K562 (cell line): ENCODE results near the gene ST6GALNAC6. TPM values are rescaled to one million over a fixed set of nuclear protein-coding genes. Genes with fewer than 3 reads are reported as not detected.
A peak's percentile ranks its signal among the peaks of the same experiment; 100 is the strongest.

Source experiments
- KLF16 ChIP-seq: IDR thresholded peaks from 2 replicates; pipeline ENCODE4 v1.6.1; 2016; ENCODE audit warnings: antibody characterized with exemption
- MAZ ChIP-seq, 2 experiments: fragments of 450-650 bp in 1 of 2; sonication (generic) in 1 of 2; formaldehyde crosslinking; IDR thresholded peaks in 1 of 2; conservative IDR thresholded peaks in 1 of 2; 2 replicates each; pipeline versions ENCODE4 v1.4.0 to v1.5.0; 2020; ENCODE audit warnings: mild to moderate bottlenecking in 1 of 2, missing genetic modification reagents in 1 of 2
- POLR2AphosphoS5 ChIP-seq: IDR thresholded peaks from 2 replicates; pipeline ENCODE4 v1.6.1; 2011; ENCODE audit warnings: mild to moderate bottlenecking, low read depth, low read length, moderate library complexity; ENCODE audit not compliant: control insufficient read depth, insufficient read depth
- RFX7 ChIP-seq: fragments of 250-450 bp; sonication (Bioruptor Pico); IDR thresholded peaks from 2 replicates; pipeline ENCODE4 v1.5.1; 2021; ENCODE audit warnings: mild to moderate bottlenecking
- SMAD3 ChIP-seq: fragments of 450-650 bp; formaldehyde crosslinking; conservative IDR thresholded peaks from 2 replicates; pipeline ENCODE4 v1.4.0; 2020; ENCODE audit warnings: mild to moderate bottlenecking
- SMARCA5 ChIP-seq: fragments of 450-650 bp; IDR thresholded peaks from 2 replicates; pipeline ENCODE4 v1.6.1; 2016
- TCF7L2 ChIP-seq: fragments of 150-350 bp; IDR thresholded peaks from 2 replicates; pipeline ENCODE4 v1.6.1; 2016; ENCODE audit warnings: low read depth, mild to moderate bottlenecking, low read length, moderate library complexity
- polyA plus RNA-seq, 8 experiments: library from polyadenylated mRNA; depleted of rRNA in 4 of 8; stranded (reverse) in 5 of 8; unstranded in 3 of 8; fragments of >200 nt; fragmentation: Nextera tagmentation in 2 of 8; fragmentation: Illumina TruSeq in 1 of 8; extraction: Ambion mirVana in 2 of 8; extraction: Trizol in 1 of 8; gene quantifications; 2 replicates each; pipeline versions ENCODE4 v1.2.1 to v1.2.3, GENCODE V29; 2011 to 2014; ENCODE audit warnings: inconsistent platforms in 1 of 8, missing spikeins in 1 of 8
- total RNA-seq, 7 experiments: library from RNA; depleted of rRNA in 6 of 7; stranded (reverse); fragments of >200 nt in 6 of 7; fragmentation: Illumina TruSeq in 2 of 7; extraction: Trizol in 2 of 7; gene quantifications; 2 replicates each; pipeline versions ENCODE4 v1.2.1 to v1.2.3, GENCODE V29; 2011 to 2021; ENCODE audit warnings: low replicate concordance in 1 of 7
- TF ChIP-seq, protein P1 (sequence below): sonication (generic); formaldehyde crosslinking; IDR thresholded peaks from 2 replicates; pipeline ENCODE4 v1.8.0; 2022; ENCODE audit warnings: mild to moderate bottlenecking, missing genetic modification reagents, borderline replicate concordance
- TF ChIP-seq, protein P2 (sequence below), 2 experiments: fragments of 150-350 bp in 1 of 2; IDR thresholded peaks; 2 replicates each; pipeline ENCODE4 v1.6.1; 2012 to 2016; ENCODE audit warnings: low read depth in 2 of 2, low read length in 2 of 2, mild to moderate bottlenecking in 1 of 2, moderate library complexity in 1 of 2
- TF ChIP-seq, protein P3 (sequence below): fragments of 250-450 bp; sonication (Bioruptor Pico); IDR thresholded peaks from 2 replicates; pipeline ENCODE4 v1.4.0; 2020
- TF ChIP-seq, protein P4 (sequence below): fragments of 200-800 bp; sonication (Bioruptor generic); IDR thresholded peaks from 2 replicates; pipeline ENCODE4 v1.6.1; 2017; ENCODE audit warnings: missing genetic modification characterization, missing compliant biosample characterization
- TF ChIP-seq, protein P5 (sequence below): sonication (generic); formaldehyde crosslinking; IDR thresholded peaks from 2 replicates; pipeline ENCODE4 v1.8.0; 2022; ENCODE audit warnings: mild to moderate bottlenecking, missing genetic modification reagents

ST6GALNAC6 gene
- total and polyA plus RNA-seq, 9 of the 15 experiments (the other 6 are each of a cell fraction or from before 2014, with no cell fraction given), result 0.13 to 23.0 (median 14.5) TPM

DNA sequence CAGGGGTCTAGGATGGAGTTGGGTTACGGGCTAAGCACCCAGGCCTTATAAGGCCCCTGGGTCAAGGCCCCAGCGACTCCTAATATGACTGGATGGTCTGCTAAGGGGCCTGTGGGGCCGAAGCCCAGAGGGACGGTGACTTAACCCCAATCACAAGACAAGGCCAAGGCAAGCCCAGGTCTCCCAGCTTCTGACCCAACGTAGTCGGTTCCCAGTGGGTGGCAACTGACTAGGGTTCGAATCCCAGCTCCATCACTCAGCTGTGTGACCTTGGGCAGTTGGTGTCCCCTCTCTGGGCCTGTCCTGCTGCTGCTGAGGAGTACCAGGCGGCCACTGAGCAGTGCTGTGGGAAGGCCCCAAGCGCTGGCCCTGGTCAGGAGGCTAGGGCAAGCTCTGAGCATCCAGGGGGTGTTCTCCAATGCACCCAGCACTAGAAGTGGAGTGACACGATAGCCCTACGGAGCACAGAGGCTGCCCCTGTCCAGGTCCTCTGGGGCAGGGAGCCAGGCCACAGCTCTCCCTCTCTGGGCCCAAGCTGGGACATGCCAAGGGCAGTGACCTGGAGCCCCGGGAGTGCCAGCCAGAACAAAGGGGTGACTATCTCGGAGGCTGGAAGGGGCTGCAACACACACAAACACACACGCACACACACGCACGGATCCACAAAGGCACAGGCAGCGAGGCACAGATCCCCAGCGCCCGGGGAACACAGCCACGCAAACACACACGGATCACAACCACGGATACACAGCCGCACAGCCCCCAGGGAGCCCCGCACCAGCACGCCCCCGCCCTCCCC is 22.4 kb downstream of the ST6GALNAC6 start (continued):
- TF ChIP-seq POLR2AphosphoS5 (no peak), SMARCA5 (peak; percentile 53; the same call in 1 of the 2 replicates), MAZ (CRISPR knock-in tag; conservative IDR thresholded peaks at IDR 0.05 in 1 of 2, IDR thresholded peaks at IDR 0.05 in 1 of 2) (0 out of 4 replicates have a peak, but pooled peaks of 1 of the 2 experiments have one; percentile 3), TCF7L2 (no peak), SMAD3 (no peak), RFX7 (CRISPR knock-in tag) (no peak), KLF16 (no peak)
- TF ChIP-seq, protein P1, sequence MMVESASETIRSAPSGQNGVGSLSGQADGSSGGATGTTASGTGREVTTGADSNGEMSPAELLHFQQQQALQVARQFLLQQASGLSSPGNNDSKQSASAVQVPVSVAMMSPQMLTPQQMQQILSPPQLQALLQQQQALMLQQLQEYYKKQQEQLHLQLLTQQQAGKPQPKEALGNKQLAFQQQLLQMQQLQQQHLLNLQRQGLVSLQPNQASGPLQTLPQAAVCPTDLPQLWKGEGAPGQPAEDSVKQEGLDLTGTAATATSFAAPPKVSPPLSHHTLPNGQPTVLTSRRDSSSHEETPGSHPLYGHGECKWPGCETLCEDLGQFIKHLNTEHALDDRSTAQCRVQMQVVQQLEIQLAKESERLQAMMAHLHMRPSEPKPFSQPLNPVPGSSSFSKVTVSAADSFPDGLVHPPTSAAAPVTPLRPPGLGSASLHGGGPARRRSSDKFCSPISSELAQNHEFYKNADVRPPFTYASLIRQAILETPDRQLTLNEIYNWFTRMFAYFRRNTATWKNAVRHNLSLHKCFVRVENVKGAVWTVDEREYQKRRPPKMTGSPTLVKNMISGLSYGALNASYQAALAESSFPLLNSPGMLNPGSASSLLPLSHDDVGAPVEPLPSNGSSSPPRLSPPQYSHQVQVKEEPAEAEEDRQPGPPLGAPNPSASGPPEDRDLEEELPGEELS (CRISPR knock-in tag), result no peak
- TF ChIP-seq, protein P2, sequence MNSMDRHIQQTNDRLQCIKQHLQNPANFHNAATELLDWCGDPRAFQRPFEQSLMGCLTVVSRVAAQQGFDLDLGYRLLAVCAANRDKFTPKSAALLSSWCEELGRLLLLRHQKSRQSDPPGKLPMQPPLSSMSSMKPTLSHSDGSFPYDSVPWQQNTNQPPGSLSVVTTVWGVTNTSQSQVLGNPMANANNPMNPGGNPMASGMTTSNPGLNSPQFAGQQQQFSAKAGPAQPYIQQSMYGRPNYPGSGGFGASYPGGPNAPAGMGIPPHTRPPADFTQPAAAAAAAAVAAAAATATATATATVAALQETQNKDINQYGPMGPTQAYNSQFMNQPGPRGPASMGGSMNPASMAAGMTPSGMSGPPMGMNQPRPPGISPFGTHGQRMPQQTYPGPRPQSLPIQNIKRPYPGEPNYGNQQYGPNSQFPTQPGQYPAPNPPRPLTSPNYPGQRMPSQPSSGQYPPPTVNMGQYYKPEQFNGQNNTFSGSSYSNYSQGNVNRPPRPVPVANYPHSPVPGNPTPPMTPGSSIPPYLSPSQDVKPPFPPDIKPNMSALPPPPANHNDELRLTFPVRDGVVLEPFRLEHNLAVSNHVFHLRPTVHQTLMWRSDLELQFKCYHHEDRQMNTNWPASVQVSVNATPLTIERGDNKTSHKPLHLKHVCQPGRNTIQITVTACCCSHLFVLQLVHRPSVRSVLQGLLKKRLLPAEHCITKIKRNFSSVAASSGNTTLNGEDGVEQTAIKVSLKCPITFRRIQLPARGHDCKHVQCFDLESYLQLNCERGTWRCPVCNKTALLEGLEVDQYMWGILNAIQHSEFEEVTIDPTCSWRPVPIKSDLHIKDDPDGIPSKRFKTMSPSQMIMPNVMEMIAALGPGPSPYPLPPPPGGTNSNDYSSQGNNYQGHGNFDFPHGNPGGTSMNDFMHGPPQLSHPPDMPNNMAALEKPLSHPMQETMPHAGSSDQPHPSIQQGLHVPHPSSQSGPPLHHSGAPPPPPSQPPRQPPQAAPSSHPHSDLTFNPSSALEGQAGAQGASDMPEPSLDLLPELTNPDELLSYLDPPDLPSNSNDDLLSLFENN (IDR thresholded peaks at IDR 0.05; ENCODE audit: low read depth in 2 of 2, low read length in 2 of 2), result no peak
- TF ChIP-seq, protein P3, sequence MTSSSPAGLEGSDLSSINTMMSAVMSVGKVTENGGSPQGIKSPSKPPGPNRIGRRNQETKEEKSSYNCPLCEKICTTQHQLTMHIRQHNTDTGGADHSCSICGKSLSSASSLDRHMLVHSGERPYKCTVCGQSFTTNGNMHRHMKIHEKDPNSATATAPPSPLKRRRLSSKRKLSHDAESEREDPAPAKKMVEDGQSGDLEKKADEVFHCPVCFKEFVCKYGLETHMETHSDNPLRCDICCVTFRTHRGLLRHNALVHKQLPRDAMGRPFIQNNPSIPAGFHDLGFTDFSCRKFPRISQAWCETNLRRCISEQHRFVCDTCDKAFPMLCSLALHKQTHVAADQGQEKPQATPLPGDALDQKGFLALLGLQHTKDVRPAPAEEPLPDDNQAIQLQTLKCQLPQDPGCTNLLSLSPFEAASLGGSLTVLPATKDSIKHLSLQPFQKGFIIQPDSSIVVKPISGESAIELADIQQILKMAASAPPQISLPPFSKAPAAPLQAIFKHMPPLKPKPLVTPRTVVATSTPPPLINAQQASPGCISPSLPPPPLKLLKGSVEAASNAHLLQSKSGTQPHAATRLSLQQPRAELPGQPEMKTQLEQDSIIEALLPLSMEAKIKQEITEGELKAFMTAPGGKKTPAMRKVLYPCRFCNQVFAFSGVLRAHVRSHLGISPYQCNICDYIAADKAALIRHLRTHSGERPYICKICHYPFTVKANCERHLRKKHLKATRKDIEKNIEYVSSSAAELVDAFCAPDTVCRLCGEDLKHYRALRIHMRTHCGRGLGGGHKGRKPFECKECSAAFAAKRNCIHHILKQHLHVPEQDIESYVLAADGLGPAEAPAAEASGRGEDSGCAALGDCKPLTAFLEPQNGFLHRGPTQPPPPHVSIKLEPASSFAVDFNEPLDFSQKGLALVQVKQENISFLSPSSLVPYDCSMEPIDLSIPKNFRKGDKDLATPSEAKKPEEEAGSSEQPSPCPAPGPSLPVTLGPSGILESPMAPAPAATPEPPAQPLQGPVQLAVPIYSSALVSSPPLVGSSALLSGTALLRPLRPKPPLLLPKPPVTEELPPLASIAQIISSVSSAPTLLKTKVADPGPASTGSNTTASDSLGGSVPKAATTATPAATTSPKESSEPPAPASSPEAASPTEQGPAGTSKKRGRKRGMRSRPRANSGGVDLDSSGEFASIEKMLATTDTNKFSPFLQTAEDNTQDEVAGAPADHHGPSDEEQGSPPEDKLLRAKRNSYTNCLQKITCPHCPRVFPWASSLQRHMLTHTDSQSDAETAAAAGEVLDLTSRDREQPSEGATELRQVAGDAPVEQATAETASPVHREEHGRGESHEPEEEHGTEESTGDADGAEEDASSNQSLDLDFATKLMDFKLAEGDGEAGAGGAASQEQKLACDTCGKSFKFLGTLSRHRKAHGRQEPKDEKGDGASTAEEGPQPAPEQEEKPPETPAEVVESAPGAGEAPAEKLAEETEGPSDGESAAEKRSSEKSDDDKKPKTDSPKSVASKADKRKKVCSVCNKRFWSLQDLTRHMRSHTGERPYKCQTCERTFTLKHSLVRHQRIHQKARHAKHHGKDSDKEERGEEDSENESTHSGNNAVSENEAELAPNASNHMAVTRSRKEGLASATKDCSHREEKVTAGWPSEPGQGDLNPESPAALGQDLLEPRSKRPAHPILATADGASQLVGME (CRISPR knock-in tag), result no peak
- TF ChIP-seq, protein P4, sequence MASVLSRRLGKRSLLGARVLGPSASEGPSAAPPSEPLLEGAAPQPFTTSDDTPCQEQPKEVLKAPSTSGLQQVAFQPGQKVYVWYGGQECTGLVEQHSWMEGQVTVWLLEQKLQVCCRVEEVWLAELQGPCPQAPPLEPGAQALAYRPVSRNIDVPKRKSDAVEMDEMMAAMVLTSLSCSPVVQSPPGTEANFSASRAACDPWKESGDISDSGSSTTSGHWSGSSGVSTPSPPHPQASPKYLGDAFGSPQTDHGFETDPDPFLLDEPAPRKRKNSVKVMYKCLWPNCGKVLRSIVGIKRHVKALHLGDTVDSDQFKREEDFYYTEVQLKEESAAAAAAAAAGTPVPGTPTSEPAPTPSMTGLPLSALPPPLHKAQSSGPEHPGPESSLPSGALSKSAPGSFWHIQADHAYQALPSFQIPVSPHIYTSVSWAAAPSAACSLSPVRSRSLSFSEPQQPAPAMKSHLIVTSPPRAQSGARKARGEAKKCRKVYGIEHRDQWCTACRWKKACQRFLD, result no peak
- TF ChIP-seq, protein P5, sequence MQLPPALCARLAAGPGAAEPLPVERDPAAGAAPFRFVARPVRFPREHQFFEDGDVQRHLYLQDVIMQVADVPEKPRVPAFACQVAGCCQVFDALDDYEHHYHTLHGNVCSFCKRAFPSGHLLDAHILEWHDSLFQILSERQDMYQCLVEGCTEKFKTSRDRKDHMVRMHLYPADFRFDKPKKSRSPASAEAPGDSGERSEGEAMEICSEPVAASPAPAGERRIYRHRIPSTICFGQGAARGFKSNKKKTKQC, result no peak
